CD8-positive, alpha-beta memory T cell (primary cell): Measurements from ENCODE around the gene CAPG. TPM values are rescaled to one million over a fixed set of nuclear protein-coding genes. Genes with fewer than 3 reads are reported as not detected.
"Not testable (repeated sequence)": the region's sequence is repeated elsewhere in the genome, so short reads cannot be mapped to it uniquely, and the experiment has no call there.

Experiments used
- CTCF ChIA-PET: fragments of 350-600 bp; sonication (Branson Sonifier 250); formaldehyde crosslinking; loops from one replicate; lab custom pipeline; 2021; ENCODE audit warnings: antibody characterized with exemption; lab: Charles Lee
- POLR2A ChIA-PET: fragments of 350-600 bp; sonication (Branson Sonifier 250); formaldehyde crosslinking; loops from one replicate; lab custom pipeline; 2021; ENCODE audit warnings: antibody characterized with exemption; lab: Charles Lee
- DNase-seq, 5 donors: peaks; one replicate each; pipeline versions ENCODE4 v3.0.0 to v3.0.0-alpha.2; 2020 to 2022; ENCODE audit warnings: mixed read lengths in 1 of 5
- H3K27ac ChIP-seq: one replicate; pipeline ENCODE4 v1.7.0; 2013; ENCODE audit warnings: low read depth, mild to moderate bottlenecking, low read length, moderate library complexity
- H3K27me3 ChIP-seq: 2 replicates; pipeline ENCODE4 v1.7.0; 2013; ENCODE audit warnings: low read length, mild to moderate bottlenecking; ENCODE audit not compliant: insufficient read depth, poor library complexity, severe bottlenecking
- H3K36me3 ChIP-seq: 2 replicates; pipeline ENCODE4 v1.7.0; 2013; ENCODE audit warnings: mild to moderate bottlenecking, low read length, moderate library complexity; ENCODE audit not compliant: insufficient read depth
- H3K4me1 ChIP-seq: 2 replicates; pipeline ENCODE4 v1.7.0; 2013; ENCODE audit warnings: mild to moderate bottlenecking, low read length, moderate library complexity; ENCODE audit not compliant: insufficient read depth
- H3K4me3 ChIP-seq: 2 replicates; pipeline ENCODE4 v1.7.0; 2013; ENCODE audit warnings: mild to moderate bottlenecking, low read length
- H3K9me3 ChIP-seq: 2 replicates; pipeline ENCODE4 v1.7.0; 2013; ENCODE audit warnings: mild to moderate bottlenecking, low read length
- H3K27ac Mint-ChIP-seq, 8 donors: one replicate each; pipeline ENCODE4 v1.8.0; 2020 to 2021; ENCODE audit warnings: mixed read lengths in 8 of 8, mild to moderate bottlenecking in 6 of 8, inconsistent platforms in 3 of 8, moderate library complexity in 3 of 8
- H3K27me3 Mint-ChIP-seq, 2 donors: one replicate each; pipeline ENCODE4 v1.8.0; 2020 to 2021; ENCODE audit warnings: mixed read lengths in 2 of 2, mild to moderate bottlenecking in 1 of 2, moderate library complexity in 1 of 2
- H3K36me3 Mint-ChIP-seq, 3 donors: one replicate each; pipeline ENCODE4 v1.8.0; 2020 to 2021; ENCODE audit warnings: mixed read lengths in 3 of 3, inconsistent platforms in 1 of 3, mild to moderate bottlenecking in 1 of 3
- H3K4me1 Mint-ChIP-seq, 3 donors: one replicate each; pipeline ENCODE4 v1.8.0; 2020 to 2021; ENCODE audit warnings: mixed read lengths in 3 of 3, inconsistent platforms in 1 of 3, mild to moderate bottlenecking in 1 of 3
- H3K4me3 Mint-ChIP-seq, 7 donors: one replicate each; pipeline ENCODE4 v1.8.0; 2020 to 2021; ENCODE audit warnings: mixed read lengths in 7 of 7, mild to moderate bottlenecking in 6 of 7, moderate library complexity in 4 of 7, inconsistent platforms in 2 of 7
- H3K9me3 Mint-ChIP-seq, 5 donors: one replicate each; pipeline ENCODE4 v1.8.0; 2020 to 2022; ENCODE audit warnings: mixed read lengths in 5 of 5, mild to moderate bottlenecking in 3 of 5, moderate library complexity in 2 of 5, inconsistent platforms in 1 of 5
- polyA plus RNA-seq: library from polyadenylated mRNA; unstranded; fragments of 300-500 nt; fragmentation: Illumina TruSeq; gene quantifications from one replicate; pipeline ENCODE4 v1.2.3, GENCODE V29; 2021
- total RNA-seq, 2 experiments: library from RNA; stranded (reverse); gene quantifications; one replicate each; pipeline ENCODE4 v1.2.3, GENCODE V29; 2021

Gene CAPG
- total and polyA plus RNA-seq, 3 experiments from 2014 or later: 22.3 to 36.0 (median 22.8) TPM

GRCh38 chr2:85414761-85415553, 4.8 kb upstream of the CAPG start:
- peaks cover 18 to 35% (median 22%) of the 10 kb centered on the region in 3 donors for H3K4me1 Mint-ChIP-seq
- H3K36me3 Mint-ChIP-seq: peaks cover 0 to 4% (median 2%) of the 10 kb centered on the region in 3 donors
- no peak for DNase-seq
- no peak overlapping the region for H3K27ac ChIP-seq
- peak overlapping the region in 2 of 7 donors; percentile 14 to 28 for H3K4me3 Mint-ChIP-seq
- no peaks in the 10 kb centered on the region for H3K9me3 Mint-ChIP-seq
- ChIA-PET POLR2A (interaction anchor here (0.7 kb wide), 1 partner anchor 192 kb away, joined by 3 read pairs; no protein-coding TSS in a partner anchor), CTCF (interaction anchor here (14.1 kb wide), 1 partner anchor 140 kb away, joined by 327 read pairs; the partner anchor contains the start of gene GGCX)
- H3K27me3 Mint-ChIP-seq: peaks cover 5% of the 10 kb centered on the region in 2 donors
- no peaks in the 10 kb centered on the region for H3K9me3 ChIP-seq
- H3K27ac Mint-ChIP-seq: peak overlapping the region in 1 of 8 donors; percentile 88
- H3K4me1 ChIP-seq: peaks cover 34% of the 10 kb centered on the region
- H3K27me3 ChIP-seq: no peaks in the 10 kb centered on the region
- H3K36me3 ChIP-seq: no peaks in the 10 kb centered on the region
- H3K4me3 ChIP-seq: no peak overlapping the region

- CTCF ChIA-PET: interaction anchor here (14.1 kb wide), 1 partner anchor 141 kb away, joined by 327 read pairs; the partner anchor contains the start of gene GGCX
- not testable (repeated sequence) for H3K36me3 ChIP-seq, H3K27me3 Mint-ChIP-seq, DNase-seq, H3K27ac Mint-ChIP-seq, H3K4me3 ChIP-seq, H3K9me3 Mint-ChIP-seq, H3K9me3 ChIP-seq, H3K36me3 Mint-ChIP-seq, H3K27me3 ChIP-seq
- Mint-ChIP-seq H3K4me3 (peak overlapping the region in 1 of 7 donors; percentile 14), H3K4me1 (peaks cover 21 to 36% (median 24%) of the 10 kb centered on the region in 3 donors)
- Histone ChIP-seq H3K27ac (peak overlapping the region; percentile 31), H3K4me1 (peaks cover 35% of the 10 kb centered on the region)
- POLR2A ChIA-PET: interaction anchor here (0.7 kb wide), 1 partner anchor 193 kb away, joined by 3 read pairs; no protein-coding TSS in a partner anchor
Measured at GRCh38 chr2:85414421-85414759, 4.2 kb upstream of the CAPG start.

GRCh38 chr2:85413592-85414420, 3.6 kb upstream of the CAPG start:
- Histone ChIP-seq H3K27me3 (no peaks in the 10 kb centered on the region), H3K27ac (peak overlapping the region; percentile 31), H3K4me3 (no peak overlapping the region), H3K9me3 (no peaks in the 10 kb centered on the region), H3K36me3 (no peaks in the 10 kb centered on the region), H3K4me1 (peaks cover 35% of the 10 kb centered on the region)
- Mint-ChIP-seq H3K4me1 (peaks cover 22 to 36% (median 25%) of the 10 kb centered on the region in 3 donors), H3K36me3 (peaks cover 0 to 4% (median 2%) of the 10 kb centered on the region in 3 donors), H3K27ac (peak overlapping the region in 1 of 8 donors; percentile 77), H3K27me3 (peaks cover 5% of the 10 kb centered on the region in 2 donors), H3K4me3 (peak overlapping the region; percentile 52 to 84 (median 66)), H3K9me3 (no peaks in the 10 kb centered on the region)
- DNase-seq: no peak
- POLR2A ChIA-PET: interaction anchor here (0.5 to 0.7 kb wide), 2 partner anchors 37 to 193 kb away, joined by 3 read pairs; no protein-coding TSS in a partner anchor
- CTCF ChIA-PET: interaction anchor here (14.1 kb wide), 1 partner anchor 141 kb away, joined by 327 read pairs; the partner anchor contains the start of gene GGCX

GRCh38 chr2:85411405-85411748, 1.2 kb upstream of the CAPG start:
- CTCF ChIA-PET: interaction anchor here (0.7 to 14.1 kb wide), 2 partner anchors 8 to 144 kb away, joined by 3 to 327 read pairs; partner anchors contain the start of gene GGCX
- H3K36me3 ChIP-seq: no peaks in the 10 kb centered on the region
- Mint-ChIP-seq H3K9me3 (no peaks in the 10 kb centered on the region), H3K4me1 (peaks cover 32 to 42% (median 37%) of the 10 kb centered on the region in 3 donors), H3K27ac (peak overlapping the region in 1 of 8 donors; percentile 8), H3K27me3 (peaks cover 5% of the 10 kb centered on the region in 2 donors), H3K36me3 (peaks cover 0 to 4% (median 0%) of the 10 kb centered on the region in 3 donors), H3K4me3 (peak overlapping the region in 2 of 7 donors; percentile 23 to 78)
- no peaks in the 10 kb centered on the region for H3K9me3 ChIP-seq
- no peaks in the 10 kb centered on the region for H3K27me3 ChIP-seq
- POLR2A ChIA-PET: no interaction called here
- peaks cover 38% of the 10 kb centered on the region for H3K4me1 ChIP-seq
- no peak overlapping the region for H3K27ac ChIP-seq
- H3K4me3 ChIP-seq: no peak overlapping the region
- no peak for DNase-seq

- POLR2A ChIA-PET: no interaction called here
- H3K9me3 ChIP-seq: no peaks in the 10 kb centered on the region
- Mint-ChIP-seq H3K27ac (peak overlapping the region in 4 of 8 donors; percentile 8 to 35 (median 30)), H3K36me3 (peaks cover 0 to 4% (median 0%) of the 10 kb centered on the region in 3 donors), H3K4me1 (peaks cover 34 to 48% (median 39%) of the 10 kb centered on the region in 3 donors), H3K4me3 (peak overlapping the region; percentile 67 to 91 (median 78)), H3K9me3 (no peaks in the 10 kb centered on the region), H3K27me3 (peaks cover 5% of the 10 kb centered on the region in 2 donors)
- H3K4me1 ChIP-seq: peaks cover 44% of the 10 kb centered on the region
- no peak overlapping the region for H3K4me3 ChIP-seq
- no peaks in the 10 kb centered on the region for H3K27me3 ChIP-seq
- DNase-seq: no peak
- no peak overlapping the region for H3K27ac ChIP-seq
- H3K36me3 ChIP-seq: no peaks in the 10 kb centered on the region
- CTCF ChIA-PET: interaction anchor here (0.7 to 14.1 kb wide), 2 partner anchors 9 to 144 kb away, joined by 3 to 327 read pairs; partner anchors contain the start of gene GGCX
Measured at GRCh38 chr2:85410584-85411404, 628 bp upstream of the CAPG start.

GRCh38 chr2:85405201-85406059, 4.7 kb downstream of the CAPG start:
- CTCF ChIA-PET: interaction anchor here (0.9 to 1.7 kb wide), 2 partner anchors 14 to 147 kb away, joined by 4 to 5 read pairs; no protein-coding TSS in a partner anchor
- peak in 4 of 5 donors; percentile 45 to 76 (median 54) for DNase-seq
- Histone ChIP-seq H3K27me3 (no peaks in the 10 kb centered on the region), H3K36me3 (no peaks in the 10 kb centered on the region), H3K4me1 (peaks cover 42% of the 10 kb centered on the region), H3K4me3 (peak overlapping the region; percentile 42), H3K9me3 (no peaks in the 10 kb centered on the region), H3K27ac (no peak overlapping the region)
- peaks cover 0 to 16% (median 12%) of the 10 kb centered on the region in 3 donors for H3K36me3 Mint-ChIP-seq
- POLR2A ChIA-PET: interaction anchor here (2.1 kb wide), 1 partner anchor 134 kb away, joined by 9 read pairs; the partner anchor contains the start of gene MAT2A
- H3K4me3 Mint-ChIP-seq: peak overlapping the region; percentile 1 to 88 (median 52)
- H3K9me3 Mint-ChIP-seq: peaks cover 5 to 20% (median 19%) of the 10 kb centered on the region in 5 donors
- peaks cover 36 to 44% (median 44%) of the 10 kb centered on the region in 3 donors for H3K4me1 Mint-ChIP-seq
- H3K27me3 Mint-ChIP-seq: no peaks in the 10 kb centered on the region
- H3K27ac Mint-ChIP-seq: peak overlapping the region; percentile 43 to 91 (median 70)
